Uterus (tissue), 2 donors: ENCODE data around the gene PPM1N.

Experiments used
- POLR2A ChIP-seq, 2 donors: fragments of 450-650 bp; IDR thresholded peaks; one replicate each; pipeline ENCODE4 v1.6.1; 2016; ENCODE audit warnings: antibody characterized with exemption in 2 of 2, mild to moderate bottlenecking in 1 of 2, moderate library complexity in 1 of 2
- TF ChIP-seq, protein P1 (sequence below), 4 experiments: fragments of 200-600 bp in 2 of 4; fragments of 450-650 bp in 2 of 4; sonication (generic) in 2 of 4; IDR thresholded peaks; one replicate each; pipeline ENCODE4 v1.5.1; 2016 to 2019; ENCODE audit warnings: antibody characterized with exemption in 4 of 4, mild to moderate bottlenecking in 2 of 4, moderate library complexity in 1 of 4

- TF ChIP-seq, protein P1, sequence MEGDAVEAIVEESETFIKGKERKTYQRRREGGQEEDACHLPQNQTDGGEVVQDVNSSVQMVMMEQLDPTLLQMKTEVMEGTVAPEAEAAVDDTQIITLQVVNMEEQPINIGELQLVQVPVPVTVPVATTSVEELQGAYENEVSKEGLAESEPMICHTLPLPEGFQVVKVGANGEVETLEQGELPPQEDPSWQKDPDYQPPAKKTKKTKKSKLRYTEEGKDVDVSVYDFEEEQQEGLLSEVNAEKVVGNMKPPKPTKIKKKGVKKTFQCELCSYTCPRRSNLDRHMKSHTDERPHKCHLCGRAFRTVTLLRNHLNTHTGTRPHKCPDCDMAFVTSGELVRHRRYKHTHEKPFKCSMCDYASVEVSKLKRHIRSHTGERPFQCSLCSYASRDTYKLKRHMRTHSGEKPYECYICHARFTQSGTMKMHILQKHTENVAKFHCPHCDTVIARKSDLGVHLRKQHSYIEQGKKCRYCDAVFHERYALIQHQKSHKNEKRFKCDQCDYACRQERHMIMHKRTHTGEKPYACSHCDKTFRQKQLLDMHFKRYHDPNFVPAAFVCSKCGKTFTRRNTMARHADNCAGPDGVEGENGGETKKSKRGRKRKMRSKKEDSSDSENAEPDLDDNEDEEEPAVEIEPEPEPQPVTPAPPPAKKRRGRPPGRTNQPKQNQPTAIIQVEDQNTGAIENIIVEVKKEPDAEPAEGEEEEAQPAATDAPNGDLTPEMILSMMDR (IDR thresholded peaks at IDR 0.05) = peak in 2 of 4 experiments; percentile 21 to 40
- TF ChIP-seq POLR2A (IDR thresholded peaks at IDR 0.05) = peak; percentile 77 to 87
Measured at GRCh38 chr19:45506989-45507871, 9.0 kb downstream of the PPM1N start, which contains the start of gene VASP.
